Stomach (tissue), 9 donors: ENCODE data around the gene TBL3. TPM values are rescaled to one million over a fixed set of nuclear protein-coding genes. Genes with fewer than 3 reads are reported as not detected.

Experiments used
- DNase-seq, 2 donors: peaks; one replicate each; pipeline versions ENCODE4 v3.0.0 to v3.0.0-alpha.2; 2013 to 2019
- H3K27ac ChIP-seq, 5 donors: fragments of 200-600 bp in 4 of 5; sonication (generic) in 4 of 5; one replicate each; pipeline ENCODE4 v1.5.1; 2013 to 2019; ENCODE audit warnings: mild to moderate bottlenecking in 1 of 5, moderate library complexity in 1 of 5
- H3K27me3 ChIP-seq, 3 donors: fragments of 200-600 bp; sonication (generic); one replicate each; pipeline ENCODE4 v1.5.1; 2017 to 2019; ENCODE audit warnings: mixed run types in 1 of 3
- H3K36me3 ChIP-seq, 4 donors: fragments of 200-600 bp; sonication (generic); 1 replicate in 3 of 4; 2 replicates in 1 of 4; pipeline ENCODE4 v1.5.1; 2016 to 2019
- H3K4me1 ChIP-seq, 4 donors: fragments of 200-600 bp; sonication (generic); one replicate each; pipeline ENCODE4 v1.5.1; 2016 to 2019
- H3K4me3 ChIP-seq, 4 donors: fragments of 200-600 bp; sonication (generic) in 3 of 4; one replicate each; pipeline ENCODE4 v1.5.1; 2016 to 2019; ENCODE audit warnings: mild to moderate bottlenecking in 1 of 4
- H3K9me3 ChIP-seq, 4 donors: fragments of 200-600 bp; sonication (generic); one replicate each; pipeline ENCODE4 v1.5.1; 2016 to 2019
- EP300 ChIP-seq: sonication (generic); formaldehyde crosslinking; IDR thresholded peaks from one replicate; pipeline ENCODE4 v1.6.1; 2017; ENCODE audit warnings: antibody characterized with exemption
- POLR2A ChIP-seq, 4 donors: fragments of 450-650 bp; IDR thresholded peaks; one replicate each; pipeline ENCODE4 v1.6.1; 2016; ENCODE audit warnings: antibody characterized with exemption in 4 of 4, control low read depth in 2 of 4, mild to moderate bottlenecking in 1 of 4, moderate library complexity in 1 of 4
- POLR2AphosphoS5 ChIP-seq, 3 donors: sonication (generic); formaldehyde crosslinking; IDR thresholded peaks; one replicate each; pipeline ENCODE4 v1.6.1; 2016; ENCODE audit warnings: antibody characterized with exemption in 3 of 3
- WGBS, 5 donors: extraction: QIAGEN DNeasy Blood & Tissue Kit in 3 of 5; methylation state at CpG; one replicate each; pipeline versions ENCODE4 v1.1.5 to v1.1.7; 2013 to 2018; 5-methylcytosine and 5-hydroxymethylcytosine counted together
- intact Hi-C: fragments of 100-400 bp; cut with DNase I; formaldehyde crosslinking; loops from one replicate; pipeline ENCODE4 v1.15.1; 2023; ENCODE audit warnings: low total_unique reads
- polyA plus RNA-seq, 3 donors: library from polyadenylated mRNA; stranded (reverse); fragments of 200-250 nt; gene quantifications; one replicate each; pipeline ENCODE4 v1.2.3, GENCODE V29; 2013
- total RNA-seq, 5 donors: library from RNA; depleted of rRNA; stranded (reverse); fragments of >200 nt; gene quantifications; one replicate each; pipeline versions ENCODE4 v1.1.0 to v1.2.3, GENCODE V29; 2014 to 2016
- TF ChIP-seq, protein P1 (sequence below), 7 experiments: fragments of 450-650 bp in 4 of 7; fragments of 200-600 bp in 3 of 7; sonication (generic) in 3 of 7; IDR thresholded peaks; one replicate each; pipeline ENCODE4 v1.5.1; 2016 to 2019; ENCODE audit warnings: antibody characterized with exemption in 7 of 7, control low read depth in 2 of 7, mild to moderate bottlenecking in 1 of 7
- donor health status: healthy with polysubstance abuse.
- donor health status: Bipolar disorder and iron deficiency.
- donor health status: healthy.

Gene TBL3
- total and polyA plus RNA-seq, 8 donors, result 9.4 to 174 (median 40.8) TPM

DNA sequence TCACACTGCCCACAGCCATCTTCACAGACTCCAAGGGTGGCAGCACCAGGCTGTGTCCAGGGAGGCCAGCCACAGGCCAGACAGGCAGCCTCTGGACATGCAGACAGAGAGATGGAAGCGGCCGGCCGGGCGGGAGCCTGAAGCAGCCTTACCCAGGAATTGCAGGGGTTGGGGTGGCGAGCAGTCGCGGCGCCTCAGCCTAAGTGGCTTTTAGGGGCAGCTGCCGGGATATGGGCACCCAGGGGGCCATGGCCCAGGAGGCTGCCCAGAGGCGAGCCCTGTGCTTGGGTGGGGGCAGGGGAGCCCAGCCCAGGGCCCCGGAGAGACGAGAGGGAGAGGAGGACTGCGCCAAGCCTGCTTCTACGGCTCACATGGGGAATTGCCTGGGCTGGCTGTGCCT is 53.4 kb downstream of the TBL3 start:
- peaks cover 51 to 75% (median 68%) of the 10 kb centered on the region in 4 donors for H3K4me1 ChIP-seq

DNA sequence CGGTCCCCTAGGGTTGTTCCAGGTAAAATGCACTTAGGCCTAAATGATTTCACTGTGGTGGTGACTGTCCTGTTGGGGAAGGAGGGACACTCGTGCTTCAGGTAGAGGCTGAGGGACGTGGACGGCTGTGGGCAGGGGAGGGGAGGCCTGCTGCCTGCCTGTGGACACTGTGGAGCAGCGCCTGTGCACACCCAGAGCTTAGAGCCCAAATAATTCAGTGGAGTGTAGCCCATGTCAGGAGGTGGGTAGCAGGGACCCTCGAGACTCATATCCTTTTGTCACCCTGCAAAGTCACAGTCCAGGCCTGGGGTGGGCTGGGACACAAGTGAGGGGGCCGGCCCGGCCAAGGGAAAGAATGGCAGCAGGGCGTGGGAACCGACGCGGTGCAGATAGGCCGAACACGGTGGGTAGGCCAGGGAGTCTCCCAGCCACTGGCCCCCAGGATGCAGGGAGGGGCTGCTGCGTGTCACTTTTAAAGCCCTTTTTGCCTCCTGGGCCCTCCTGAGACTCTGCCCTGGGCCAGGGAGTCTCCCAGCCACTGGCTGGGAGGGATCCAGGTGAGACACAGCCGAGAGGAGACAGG is 54.1 kb downstream of the TBL3 start:
- intact Hi-C loops, result loop anchor here (10.0 kb wide), 1 partner anchor 59 kb away; no protein-coding TSS in a partner anchor
- 65 to 79% (median 76%) methylated on average over 15 to 16 of the region's 16 CpGs for WGBS, 5 donors

More for the DNA sequence above, 53.4 kb downstream of the TBL3 start:
- peaks cover 4 to 10% (median 8%) of the 10 kb centered on the region in 4 donors for H3K36me3 ChIP-seq
- intact Hi-C loops, result loop anchor here (10.0 kb wide), 1 partner anchor 60 kb away; no protein-coding TSS in a partner anchor
- H3K9me3 ChIP-seq, result no peaks in the 10 kb centered on the region
- no peak overlapping the region for H3K27ac ChIP-seq
- WGBS, 5 donors, result 90 to 99% (median 94%) methylated on average over 7 to 14 of the region's 14 CpGs
- peaks cover 6 to 34% (median 16%) of the 10 kb centered on the region in 3 donors for H3K27me3 ChIP-seq
- TF ChIP-seq POLR2A (IDR thresholded peaks at IDR 0.05) (no peak), EP300 (no peak)
- DNase-seq, result peak in 1 of 2 donors; percentile 8
- no peak overlapping the region for H3K4me3 ChIP-seq

DNA sequence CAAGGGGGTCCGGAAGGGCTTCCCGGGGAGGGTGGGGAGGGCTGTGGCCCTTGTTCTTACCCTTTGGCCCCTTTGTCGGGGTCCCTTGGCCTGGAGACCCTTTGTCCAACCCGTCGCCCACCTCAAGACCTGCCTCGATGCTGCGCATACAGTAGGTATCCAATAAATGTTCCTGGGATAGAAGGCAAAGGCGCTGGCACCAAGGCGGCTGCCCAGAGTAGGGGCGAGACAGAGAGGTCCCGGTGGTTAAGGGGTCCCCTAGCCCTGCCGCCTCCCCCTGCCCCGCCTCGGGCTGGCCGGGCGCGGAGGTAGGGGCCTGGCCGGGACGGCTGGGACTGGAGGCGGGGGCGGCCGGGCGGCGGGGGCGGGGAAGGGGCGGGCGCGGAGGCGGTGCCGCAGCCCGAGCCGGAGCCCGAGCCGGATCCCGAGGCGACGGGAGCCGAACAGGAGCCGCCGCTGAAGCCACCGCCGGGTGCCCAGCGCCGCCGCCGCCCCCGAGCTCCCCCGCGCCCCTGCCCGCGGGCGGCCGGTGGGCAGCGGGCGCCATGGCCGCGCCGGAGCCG is 54.7 kb downstream of the TBL3 start, which contains the start of gene NHERF2:
TSS of gene NHERF2 (plus strand) at position 442 of the 563 bp plus-strand sequence. CDS start at position 546, 104 bp downstream.
- no peaks in the 10 kb centered on the region for H3K9me3 ChIP-seq
- DNase-seq, result peak; percentile 60 to 79
- peak within 1 kb of the TSS; percentile 72 to 95 (median 85) for H3K27ac ChIP-seq
- peaks cover 46 to 76% (median 66%) of the 10 kb centered on the region in 4 donors for H3K4me1 ChIP-seq
- H3K36me3 ChIP-seq, result peaks cover 4 to 22% (median 14%) of the 10 kb centered on the region in 4 donors
- H3K4me3 ChIP-seq, result peak within 1 kb of the TSS; percentile 72 to 92 (median 78)
- TF ChIP-seq POLR2A (IDR thresholded peaks at IDR 0.05) (no peak), POLR2AphosphoS5 (IDR thresholded peaks at IDR 0.05) (no peak), EP300 (no peak)
- TF ChIP-seq, protein P1, sequence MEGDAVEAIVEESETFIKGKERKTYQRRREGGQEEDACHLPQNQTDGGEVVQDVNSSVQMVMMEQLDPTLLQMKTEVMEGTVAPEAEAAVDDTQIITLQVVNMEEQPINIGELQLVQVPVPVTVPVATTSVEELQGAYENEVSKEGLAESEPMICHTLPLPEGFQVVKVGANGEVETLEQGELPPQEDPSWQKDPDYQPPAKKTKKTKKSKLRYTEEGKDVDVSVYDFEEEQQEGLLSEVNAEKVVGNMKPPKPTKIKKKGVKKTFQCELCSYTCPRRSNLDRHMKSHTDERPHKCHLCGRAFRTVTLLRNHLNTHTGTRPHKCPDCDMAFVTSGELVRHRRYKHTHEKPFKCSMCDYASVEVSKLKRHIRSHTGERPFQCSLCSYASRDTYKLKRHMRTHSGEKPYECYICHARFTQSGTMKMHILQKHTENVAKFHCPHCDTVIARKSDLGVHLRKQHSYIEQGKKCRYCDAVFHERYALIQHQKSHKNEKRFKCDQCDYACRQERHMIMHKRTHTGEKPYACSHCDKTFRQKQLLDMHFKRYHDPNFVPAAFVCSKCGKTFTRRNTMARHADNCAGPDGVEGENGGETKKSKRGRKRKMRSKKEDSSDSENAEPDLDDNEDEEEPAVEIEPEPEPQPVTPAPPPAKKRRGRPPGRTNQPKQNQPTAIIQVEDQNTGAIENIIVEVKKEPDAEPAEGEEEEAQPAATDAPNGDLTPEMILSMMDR (IDR thresholded peaks at IDR 0.05), result no peak
- intact Hi-C loops, result loop anchor here (10.0 kb wide), 1 partner anchor 58 kb away; no protein-coding TSS in a partner anchor
- WGBS, 5 donors, result 7 to 29% (median 20%) methylated on average over 8 to 55 of the region's 59 CpGs
- H3K27me3 ChIP-seq, result peaks cover 0 to 21% (median 3%) of the 10 kb centered on the region in 3 donors

More for the DNA sequence above, 54.1 kb downstream of the TBL3 start:
- peaks cover 4 to 17% (median 11%) of the 10 kb centered on the region in 4 donors for H3K36me3 ChIP-seq
- peak overlapping the region; percentile 72 to 92 (median 78) for H3K4me3 ChIP-seq
- peaks cover 46 to 71% (median 65%) of the 10 kb centered on the region in 4 donors for H3K4me1 ChIP-seq
- peak overlapping the region in 4 of 5 donors; percentile 67 to 92 (median 78) for H3K27ac ChIP-seq
- H3K27me3 ChIP-seq, result peaks cover 0 to 26% (median 9%) of the 10 kb centered on the region in 3 donors
- peak in 1 of 2 donors; percentile 19 for DNase-seq
- TF ChIP-seq, protein P1 (IDR thresholded peaks at IDR 0.05), result no peak
- TF ChIP-seq POLR2AphosphoS5 (IDR thresholded peaks at IDR 0.05) (no peak), POLR2A (IDR thresholded peaks at IDR 0.05) (no peak), EP300 (no peak)
- H3K9me3 ChIP-seq, result no peaks in the 10 kb centered on the region

DNA sequence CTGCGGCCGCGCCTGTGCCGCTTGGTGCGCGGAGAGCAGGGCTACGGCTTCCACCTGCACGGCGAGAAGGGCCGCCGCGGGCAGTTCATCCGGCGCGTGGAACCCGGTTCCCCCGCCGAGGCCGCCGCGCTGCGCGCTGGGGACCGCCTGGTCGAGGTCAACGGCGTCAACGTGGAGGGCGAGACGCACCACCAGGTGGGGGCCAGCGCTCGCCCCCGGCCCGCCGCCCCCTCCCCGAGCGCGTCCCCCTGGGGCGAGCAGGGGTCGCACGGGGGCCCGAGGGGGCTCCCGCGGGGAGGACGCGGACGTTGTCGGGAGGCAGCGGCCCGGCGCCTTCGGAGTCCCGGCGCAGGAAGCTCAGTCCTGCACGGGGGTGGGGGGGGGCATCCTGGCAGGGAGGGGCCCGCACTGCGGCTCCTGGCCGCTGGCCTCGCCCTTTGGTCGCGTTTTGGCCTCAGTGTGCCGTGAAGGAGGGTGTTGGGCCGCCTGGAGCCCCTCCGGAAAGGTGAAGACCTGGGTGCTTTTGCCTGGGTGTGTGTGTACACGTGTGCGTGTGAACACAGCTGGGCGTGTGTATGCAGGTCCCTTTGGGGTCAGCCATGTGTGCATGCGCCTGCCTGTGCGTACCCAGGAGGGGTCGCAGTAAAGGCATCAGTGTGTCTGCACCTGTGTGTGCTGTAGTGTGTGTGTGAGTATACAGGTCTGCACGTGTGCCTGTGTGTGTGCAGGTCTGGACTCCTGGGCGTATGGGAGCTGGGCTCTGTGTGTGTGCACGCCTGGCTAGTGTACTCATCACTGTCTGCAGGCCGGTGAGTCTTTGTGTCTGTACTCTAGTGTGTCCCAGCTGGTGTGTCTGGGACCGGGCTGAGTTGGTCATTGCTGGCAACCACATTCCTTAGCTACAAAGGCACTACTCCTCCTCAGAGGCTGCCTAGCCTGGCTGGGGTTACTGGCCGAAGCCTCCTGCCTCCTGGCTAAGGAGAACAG is 55.5 kb downstream of the TBL3 start:
- intact Hi-C loops, result loop anchor here (10.0 kb wide), 1 partner anchor 57 kb away; no protein-coding TSS in a partner anchor
- peak overlapping the region; percentile 72 to 92 (median 78) for H3K4me3 ChIP-seq
- TF ChIP-seq POLR2A (IDR thresholded peaks at IDR 0.05), result no peak
- TF ChIP-seq POLR2AphosphoS5 (IDR thresholded peaks at IDR 0.05), result no peak
- TF ChIP-seq EP300, result no peak
- TF ChIP-seq, protein P1 (IDR thresholded peaks at IDR 0.05), result no peak
- no peaks in the 10 kb centered on the region for H3K9me3 ChIP-seq
- peaks cover 48 to 81% (median 71%) of the 10 kb centered on the region in 4 donors for H3K4me1 ChIP-seq
- whole genome bisulfite sequencing, 5 donors, result 2 to 26% (median 5%) methylated on average over 6 to 76 of the region's 76 CpGs
- DNase-seq, result peak in 1 of 2 donors; percentile 66
- peaks cover 0 to 13% (median 0%) of the 10 kb centered on the region in 3 donors for H3K27me3 ChIP-seq
- H3K27ac ChIP-seq, result peak overlapping the region; percentile 72 to 95 (median 85)
- H3K36me3 ChIP-seq, result peaks cover 4 to 27% (median 15%) of the 10 kb centered on the region in 4 donors
